Naive B cell (primary cell): Measurements from ENCODE around the gene SYNPR. TPM values are rescaled to one million over a fixed set of nuclear protein-coding genes. Genes with fewer than 3 reads are reported as not detected.
"Not testable (repeated sequence)": the region's sequence is repeated elsewhere in the genome, so short reads cannot be mapped to it uniquely, and the experiment has no call there.

Experiments used
- ATAC-seq, 2 donors: fragments of 150-1000 bp; cut with Tn5 transposase; 2 replicates each; pipeline ENCODE4 v1.10.0; 2021; ENCODE audit warnings: low read depth in 2 of 2, mild to moderate bottlenecking in 2 of 2, moderate library complexity in 2 of 2
- DNase-seq: peaks from one replicate; pipeline ENCODE4 v3.0.0; 2022
- H3K27ac Mint-ChIP-seq, 6 donors: one replicate each; pipeline ENCODE4 v1.8.0; 2020 to 2022; ENCODE audit warnings: mild to moderate bottlenecking in 6 of 6, mixed read lengths in 6 of 6, moderate library complexity in 5 of 6, inconsistent platforms in 2 of 6
- H3K27me3 Mint-ChIP-seq, 3 donors: one replicate each; pipeline ENCODE4 v1.8.0; 2021 to 2022; ENCODE audit warnings: mixed read lengths in 3 of 3, mild to moderate bottlenecking in 1 of 3
- H3K36me3 Mint-ChIP-seq, 2 donors: one replicate each; pipeline ENCODE4 v1.8.0; 2020 to 2022; ENCODE audit warnings: mixed read lengths in 2 of 2, inconsistent platforms in 1 of 2, mild to moderate bottlenecking in 1 of 2
- H3K4me1 Mint-ChIP-seq, 3 donors: one replicate each; pipeline ENCODE4 v1.8.0; 2020 to 2022; ENCODE audit warnings: mixed read lengths in 3 of 3, inconsistent platforms in 1 of 3, mild to moderate bottlenecking in 1 of 3, moderate library complexity in 1 of 3
- H3K4me3 Mint-ChIP-seq, 8 donors: one replicate each; pipeline ENCODE4 v1.8.0; 2020 to 2022; ENCODE audit warnings: mild to moderate bottlenecking in 8 of 8, mixed read lengths in 8 of 8, moderate library complexity in 8 of 8, inconsistent platforms in 2 of 8
- H3K9me3 Mint-ChIP-seq, 7 donors: one replicate each; pipeline ENCODE4 v1.8.0; 2020 to 2022; ENCODE audit warnings: mixed read lengths in 7 of 7, mild to moderate bottlenecking in 5 of 7, inconsistent platforms in 2 of 7, moderate library complexity in 1 of 7
- polyA plus RNA-seq, 6 donors: library from polyadenylated mRNA; unstranded; fragments of 300-500 nt; fragmentation: Illumina TruSeq; gene quantifications; one replicate each; pipeline ENCODE4 v1.2.3, GENCODE V29; 2021; ENCODE audit warnings: low read depth in 6 of 6

The SYNPR gene
- polyA plus RNA-seq, 6 donors from 2014 or later = not detected

- H3K36me3 Mint-ChIP-seq = no peaks in the 10 kb centered on the region
- H3K4me1 Mint-ChIP-seq = no peaks in the 10 kb centered on the region
- H3K27me3 Mint-ChIP-seq = peaks cover 0 to 5% (median under 1%) of the 10 kb centered on the region in 3 donors
- peaks cover 0 to 12% (median 0%) of the 10 kb centered on the region in 7 donors for H3K9me3 Mint-ChIP-seq
- no peak for DNase-seq
- no peak overlapping the region for H3K27ac Mint-ChIP-seq
- H3K4me3 Mint-ChIP-seq = no peak overlapping the region
- no peak for ATAC-seq
These were observed 331.3 kb downstream of the SYNPR start for GRCh38 chr3:63609408-63609807.

GRCh38 chr3:63609834-63610233, 331.7 kb downstream of the SYNPR start:
- no peak for DNase-seq
- Mint-ChIP-seq H3K4me3 (no peak overlapping the region), H3K9me3 (peaks cover 0 to 10% (median 0%) of the 10 kb centered on the region in 7 donors), H3K4me1 (no peaks in the 10 kb centered on the region), H3K36me3 (no peaks in the 10 kb centered on the region), H3K27ac (no peak overlapping the region), H3K27me3 (peaks cover 0 to 5% (median 0%) of the 10 kb centered on the region in 3 donors)
- no peak for ATAC-seq

GRCh38 chr3:63611382-63611781, 333.3 kb downstream of the SYNPR start:
- no peak overlapping the region for H3K27ac Mint-ChIP-seq
- H3K9me3 Mint-ChIP-seq = peaks cover 0 to 7% (median 0%) of the 10 kb centered on the region in 7 donors
- H3K4me1 Mint-ChIP-seq = no peaks in the 10 kb centered on the region
- H3K27me3 Mint-ChIP-seq = no peaks in the 10 kb centered on the region
- no peak overlapping the region for H3K4me3 Mint-ChIP-seq
- ATAC-seq (no peak), DNase-seq (no peak)
- no peaks in the 10 kb centered on the region for H3K36me3 Mint-ChIP-seq

DNA sequence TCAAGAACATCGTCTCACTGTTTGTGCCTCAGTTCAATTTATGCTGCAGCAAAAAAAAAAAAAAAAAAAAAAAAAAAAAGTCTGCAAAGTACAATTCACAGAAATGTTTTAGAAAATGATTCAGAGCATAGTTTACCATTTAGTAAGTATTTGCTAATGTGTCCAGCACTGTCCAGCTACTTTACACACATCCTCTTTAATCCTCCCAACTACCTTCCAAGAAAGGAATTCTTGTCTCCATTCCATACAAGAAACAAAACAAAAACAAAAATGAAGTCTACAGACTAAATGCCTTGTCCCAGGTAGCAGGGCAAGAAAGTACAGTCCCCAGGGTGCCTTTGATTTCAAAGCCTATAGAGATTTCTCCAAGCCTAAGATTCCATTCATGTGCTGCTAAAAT, 335.5 kb downstream of the SYNPR start:
- ATAC-seq (no peak), DNase-seq (no peak)
- no peak overlapping the region for H3K27ac Mint-ChIP-seq
- H3K27me3 Mint-ChIP-seq = no peaks in the 10 kb centered on the region
- no peaks in the 10 kb centered on the region for H3K4me1 Mint-ChIP-seq
- peaks cover 0 to 7% (median 0%) of the 10 kb centered on the region in 7 donors for H3K9me3 Mint-ChIP-seq
- no peak overlapping the region for H3K4me3 Mint-ChIP-seq
- H3K36me3 Mint-ChIP-seq = no peaks in the 10 kb centered on the region

- Mint-ChIP-seq H3K4me3 (no peak overlapping the region), H3K4me1 (no peaks in the 10 kb centered on the region), H3K9me3 (peaks cover 0 to 11% (median 3%) of the 10 kb centered on the region in 7 donors), H3K27ac (no peak overlapping the region), H3K36me3 (no peaks in the 10 kb centered on the region), H3K27me3 (peaks cover 0 to 4% (median 0%) of the 10 kb centered on the region in 3 donors)
- no peak for ATAC-seq
- no peak for DNase-seq
These were observed 339.3 kb downstream of the SYNPR start for GRCh38 chr3:63617391-63617790.

- H3K27ac Mint-ChIP-seq = no peak overlapping the region
- ATAC-seq (no peak), DNase-seq (no peak)
- H3K27me3 Mint-ChIP-seq = peaks cover 0 to 4% (median 0%) of the 10 kb centered on the region in 3 donors
- H3K9me3 Mint-ChIP-seq = peaks cover 0 to 6% (median 3%) of the 10 kb centered on the region in 7 donors
- H3K36me3 Mint-ChIP-seq = no peaks in the 10 kb centered on the region
- H3K4me3 Mint-ChIP-seq = no peak overlapping the region
- H3K4me1 Mint-ChIP-seq = no peaks in the 10 kb centered on the region
These were observed 346.9 kb downstream of the SYNPR start for GRCh38 chr3:63624941-63625560.

DNA sequence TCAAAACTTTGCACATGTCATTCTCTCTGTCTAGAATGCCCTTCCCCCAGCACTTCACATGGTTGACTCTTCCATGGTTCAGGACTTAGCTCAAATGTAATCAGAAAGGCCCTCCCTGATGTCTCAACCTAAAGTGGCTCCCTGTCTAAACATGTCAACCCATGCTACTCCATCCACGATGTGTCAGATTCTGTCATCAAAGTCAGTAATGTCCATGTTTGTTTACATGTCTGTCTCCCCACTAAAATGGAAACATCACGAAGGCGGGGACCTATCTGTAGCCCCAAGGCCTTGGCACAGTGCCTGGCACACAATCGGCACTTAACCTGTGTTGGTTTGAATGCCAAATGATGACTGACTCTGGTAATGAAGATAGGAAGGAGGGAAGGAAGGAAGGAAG, 353.6 kb downstream of the SYNPR start:
- ATAC-seq = no peak
- no peaks in the 10 kb centered on the region for H3K4me1 Mint-ChIP-seq
- no peak for DNase-seq
- no peaks in the 10 kb centered on the region for H3K36me3 Mint-ChIP-seq
- peak overlapping the region in 1 of 8 donors; percentile 53 for H3K4me3 Mint-ChIP-seq
- H3K9me3 Mint-ChIP-seq = peaks cover 0 to 15% (median 4%) of the 10 kb centered on the region in 7 donors
- no peaks in the 10 kb centered on the region for H3K27me3 Mint-ChIP-seq
- no peak overlapping the region for H3K27ac Mint-ChIP-seq

DNA sequence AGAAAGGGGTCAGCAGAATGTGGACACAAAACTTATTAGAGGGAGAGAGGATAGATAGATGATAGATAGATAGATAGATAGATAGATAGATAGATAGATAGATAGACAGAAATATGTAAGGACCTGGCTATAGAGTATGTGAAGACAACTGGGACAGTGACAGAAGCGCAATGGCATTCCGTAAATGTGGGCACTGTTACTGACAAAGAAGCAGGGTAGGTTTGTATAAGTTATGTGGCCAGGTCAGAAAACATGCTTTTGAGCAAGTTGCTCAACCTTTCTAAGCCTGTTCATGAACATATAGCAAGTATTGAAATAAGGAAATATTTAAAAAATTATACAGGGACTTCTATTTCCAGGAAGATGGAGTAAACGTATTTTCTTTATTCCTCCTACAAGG, 357.1 kb downstream of the SYNPR start:
- no peaks in the 10 kb centered on the region for H3K4me1 Mint-ChIP-seq
- H3K4me3 Mint-ChIP-seq = no peak overlapping the region
- ATAC-seq (no peak), DNase-seq (no peak)
- H3K27me3 Mint-ChIP-seq = no peaks in the 10 kb centered on the region
- no peaks in the 10 kb centered on the region for H3K36me3 Mint-ChIP-seq
- no peak overlapping the region for H3K27ac Mint-ChIP-seq
- H3K9me3 Mint-ChIP-seq = peaks cover 2 to 32% (median 8%) of the 10 kb centered on the region in 7 donors

GRCh38 chr3:63639806-63640205, 361.7 kb downstream of the SYNPR start:
- H3K4me1 Mint-ChIP-seq = no peaks in the 10 kb centered on the region
- DNase-seq (no peak), ATAC-seq (no peak)
- peaks cover 0 to 6% of the 10 kb centered on the region in 2 donors for H3K36me3 Mint-ChIP-seq
- H3K4me3 Mint-ChIP-seq = no peak overlapping the region
- peaks cover 0 to 10% (median 6%) of the 10 kb centered on the region in 3 donors for H3K27me3 Mint-ChIP-seq
- no peak overlapping the region for H3K27ac Mint-ChIP-seq
- H3K9me3 Mint-ChIP-seq = peaks cover 4 to 27% (median 7%) of the 10 kb centered on the region in 7 donors

DNA sequence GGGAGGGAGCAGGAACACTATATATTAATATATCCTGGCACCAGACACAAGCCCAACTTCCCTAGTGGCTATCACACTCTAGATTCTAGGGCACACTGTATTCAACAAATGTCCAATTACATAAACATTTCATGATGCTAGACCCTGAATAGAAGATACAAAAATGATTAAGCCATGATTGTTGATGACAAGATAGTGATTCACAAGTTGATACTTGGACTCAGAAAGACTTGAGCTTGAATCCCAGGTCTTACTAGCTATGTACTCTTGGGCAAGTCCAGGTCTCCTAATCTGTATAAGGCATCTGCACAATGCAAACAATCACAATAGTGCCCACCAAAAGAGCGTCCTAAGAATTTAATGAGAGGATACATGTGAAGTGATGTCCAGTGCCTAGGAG, 364.4 kb downstream of the SYNPR start:
- DNase-seq (no peak), ATAC-seq (no peak)
- Mint-ChIP-seq H3K36me3 (peaks cover 0 to 7% of the 10 kb centered on the region in 2 donors), H3K4me3 (no peak overlapping the region), H3K27ac (no peak overlapping the region), H3K4me1 (no peaks in the 10 kb centered on the region), H3K9me3 (peaks cover 1 to 11% (median 8%) of the 10 kb centered on the region in 7 donors), H3K27me3 (peaks cover 0 to 12% (median 6%) of the 10 kb centered on the region in 3 donors)

DNA sequence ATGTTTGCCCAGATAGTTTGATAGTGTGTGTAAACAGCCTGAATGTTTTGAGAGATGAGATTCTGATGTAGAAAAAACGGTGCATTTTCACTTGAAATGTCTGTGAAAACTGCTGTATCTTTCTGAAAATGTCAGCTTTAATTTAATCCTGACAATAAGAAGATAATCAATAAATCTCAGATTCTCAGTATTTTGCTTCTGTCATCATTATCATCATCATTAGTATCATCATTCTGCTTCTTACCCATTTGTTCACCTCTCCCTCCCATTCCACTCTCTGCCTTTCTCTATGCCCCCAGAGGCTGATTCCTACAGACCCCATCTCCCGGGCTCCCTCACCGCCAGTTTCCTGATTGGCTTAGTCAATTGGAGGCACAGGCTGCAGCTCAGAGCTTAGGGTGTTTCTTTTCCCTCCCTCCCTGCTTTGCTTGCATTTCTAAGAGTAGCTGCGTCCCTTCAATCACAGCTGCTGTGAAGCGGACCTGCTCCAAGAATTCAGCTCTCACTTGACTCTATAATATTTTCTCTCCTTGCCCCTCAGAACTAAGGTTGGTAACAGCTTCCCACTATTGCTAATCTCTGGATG, 366.2 kb downstream of the SYNPR start:
- DNase-seq = no peak
- Mint-ChIP-seq H3K9me3 (peaks cover 0 to 9% (median 4%) of the 10 kb centered on the region in 7 donors), H3K36me3 (peaks cover 0 to 7% of the 10 kb centered on the region in 2 donors)

DNA sequence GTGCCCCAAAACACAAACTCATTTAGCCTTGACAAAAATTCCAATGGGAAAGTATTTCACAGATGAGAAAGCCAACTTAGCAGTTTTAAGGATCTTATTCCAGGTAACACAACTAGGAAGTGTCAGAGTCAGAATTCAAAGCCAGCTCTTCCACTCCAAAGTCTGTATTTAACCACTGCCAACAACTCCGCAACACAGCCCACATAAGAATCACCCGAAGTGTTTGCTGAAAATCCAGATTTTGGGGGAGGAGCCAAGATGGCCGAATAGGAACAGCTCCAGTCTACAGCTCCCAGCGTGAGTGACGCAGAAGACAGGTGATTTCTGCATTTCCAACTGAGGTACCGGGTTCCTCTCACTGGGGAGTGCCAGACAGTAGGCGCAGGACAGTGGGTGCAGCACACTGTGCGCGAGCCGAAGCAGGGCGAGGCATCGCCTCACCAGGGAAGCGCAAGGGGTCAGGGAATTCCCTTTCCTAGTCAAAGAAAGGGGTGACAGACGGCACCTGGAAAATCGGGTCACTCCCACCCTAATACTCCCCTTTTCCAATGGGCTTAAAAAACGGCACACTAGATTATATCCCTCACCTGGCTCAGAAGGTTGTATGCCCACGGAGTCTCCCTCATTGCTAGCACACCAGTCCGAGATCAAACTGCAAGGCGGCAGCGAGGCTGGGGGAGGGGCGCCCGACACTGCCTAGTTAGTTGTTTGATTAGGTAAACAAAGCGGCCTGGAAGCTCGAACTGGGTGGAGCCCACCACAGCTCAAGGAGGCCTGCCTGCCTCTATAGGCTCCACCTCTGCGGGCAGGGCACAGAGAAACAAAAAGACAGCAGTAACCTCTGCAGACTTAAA, 367.0 kb downstream of the SYNPR start:
- not testable (repeated sequence) for H3K4me1 Mint-ChIP-seq, H3K9me3 Mint-ChIP-seq, DNase-seq, H3K4me3 Mint-ChIP-seq, H3K36me3 Mint-ChIP-seq, ATAC-seq
- Mint-ChIP-seq H3K27me3 (peaks cover 0 to 12% (median 6%) of the 10 kb centered on the region in 3 donors), H3K27ac (peak overlapping the region in 1 of 6 donors; percentile 15)

More for the DNA sequence above, 366.2 kb downstream of the SYNPR start:
- peaks cover 0 to 12% (median 6%) of the 10 kb centered on the region in 3 donors for H3K27me3 Mint-ChIP-seq
- ATAC-seq = no peak
- H3K27ac Mint-ChIP-seq = no peak overlapping the region
- no peak overlapping the region for H3K4me3 Mint-ChIP-seq
- no peaks in the 10 kb centered on the region for H3K4me1 Mint-ChIP-seq

DNA sequence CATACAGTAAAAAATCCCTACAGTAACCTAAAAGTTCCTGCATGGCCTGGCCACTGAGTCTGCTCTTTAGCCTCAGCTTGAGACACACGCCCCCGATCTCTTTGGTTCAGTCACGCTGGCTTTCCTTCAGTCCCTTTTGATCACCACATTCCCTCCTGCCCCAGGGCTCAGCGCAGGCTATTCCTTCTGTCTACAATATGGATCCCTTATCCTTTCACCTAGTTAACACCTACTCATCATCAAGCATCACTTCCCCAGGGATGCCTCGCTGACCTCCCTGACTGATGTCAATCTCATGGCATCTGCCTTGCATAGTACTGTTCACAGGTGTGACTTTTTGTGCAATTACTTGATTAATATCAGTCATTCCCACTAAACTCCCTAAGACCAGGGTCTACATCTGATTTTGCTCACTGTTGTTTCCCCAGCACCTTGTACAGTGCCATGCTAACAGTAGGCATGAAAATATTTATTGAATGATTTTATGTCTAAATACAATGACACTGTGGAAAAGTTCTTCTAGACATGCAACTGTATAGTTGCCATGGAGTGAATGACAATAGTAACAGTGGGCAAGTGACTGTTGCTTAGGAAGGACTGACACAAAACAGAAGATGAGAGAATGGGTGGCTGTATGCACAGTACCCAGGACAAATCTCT, 374.1 kb downstream of the SYNPR start, which contains the start of gene SNTN:
Gene SNTN, plus strand, starts transcription at position 610 of the 660 bp plus-strand sequence. Its CDS starts 13 bp downstream, at position 623.
- H3K4me1 Mint-ChIP-seq = no peaks in the 10 kb centered on the region
- no peaks in the 10 kb centered on the region for H3K27me3 Mint-ChIP-seq
- DNase-seq = no peak
- no peak within 1 kb of the TSS for H3K27ac Mint-ChIP-seq
- no peak for ATAC-seq
- no peak within 1 kb of the TSS for H3K4me3 Mint-ChIP-seq
- H3K36me3 Mint-ChIP-seq = no peaks in the 10 kb centered on the region
- H3K9me3 Mint-ChIP-seq = peaks cover 1 to 8% (median 3%) of the 10 kb centered on the region in 7 donors
